ENCODE data around the gene GZMA. TPM values are rescaled to one million over a fixed set of nuclear protein-coding genes. Genes with fewer than 3 reads are reported as not detected.
"Not testable (repeated sequence)": the region's sequence is repeated elsewhere in the genome, so short reads cannot be mapped to it uniquely, and the experiment has no call there.

GZMA gene
- polyA plus RNA-seq, 6 donors from 2014 or later = 0.80 to 5.0 (median 2.6) TPM

- Mint-ChIP-seq H3K4me3 (no peak overlapping the region), H3K27ac (no peak overlapping the region), H3K4me1 (no peaks in the 10 kb centered on the region), H3K36me3 (no peaks in the 10 kb centered on the region), H3K9me3 (peaks cover 0 to 21% (median 4%) of the 10 kb centered on the region in 7 donors), H3K27me3 (no peaks in the 10 kb centered on the region)
- no peak for ATAC-seq (ENCODE audit: low read depth in 2 of 2)
- DNase-seq = no peak
Measured at GRCh38 chr5:55096182-55096581, 6.3 kb upstream of the GZMA start.

- Mint-ChIP-seq H3K27ac (no peak overlapping the region), H3K9me3 (peaks cover 0 to 14% (median 4%) of the 10 kb centered on the region in 7 donors), H3K4me1 (peaks cover 0 to 5% (median 3%) of the 10 kb centered on the region in 3 donors), H3K27me3 (no peaks in the 10 kb centered on the region), H3K36me3 (no peaks in the 10 kb centered on the region), H3K4me3 (no peak overlapping the region)
- DNase-seq (no peak), ATAC-seq (ENCODE audit: low read depth in 2 of 2) (no peak)
Measured at GRCh38 chr5:55096861-55097260, 5.6 kb upstream of the GZMA start.

GRCh38 chr5:55101148-55101547 lies 1.3 kb upstream of the GZMA start:
- ATAC-seq (ENCODE audit: low read depth in 2 of 2); DNase-seq; H3K4me3 Mint-ChIP-seq; H3K36me3 Mint-ChIP-seq; H3K27me3 Mint-ChIP-seq; H3K27ac Mint-ChIP-seq: not testable (repeated sequence)
- Mint-ChIP-seq H3K9me3 (peaks cover 0 to 13% (median 4%) of the 10 kb centered on the region in 7 donors), H3K4me1 (peaks cover 6 to 15% (median 13%) of the 10 kb centered on the region in 3 donors)

- ATAC-seq (ENCODE audit: low read depth in 2 of 2) (no peak), DNase-seq (no peak)
- Mint-ChIP-seq H3K4me1 (peaks cover 6 to 15% (median 13%) of the 10 kb centered on the region in 3 donors), H3K27ac (peak overlapping the region in 1 of 6 donors; percentile 3), H3K4me3 (peak overlapping the region in 5 of 8 donors; percentile 10 to 71 (median 64)), H3K27me3 (peaks cover 0 to 5% (median 3%) of the 10 kb centered on the region in 3 donors), H3K9me3 (peaks cover 0 to 13% (median 4%) of the 10 kb centered on the region in 7 donors), H3K36me3 (no peaks in the 10 kb centered on the region)
Measured at GRCh38 chr5:55101556-55102276, 730 bp upstream of the GZMA start.

GRCh38 chr5:55104036-55104772 lies 1.8 kb downstream of the GZMA start:
- H3K4me3 Mint-ChIP-seq = no peak overlapping the region
- DNase-seq = no peak
- no peak for ATAC-seq (ENCODE audit: low read depth in 2 of 2)
- peaks cover 0 to 8% (median 2%) of the 10 kb centered on the region in 7 donors for H3K9me3 Mint-ChIP-seq
- peaks cover 0 to 7% (median 5%) of the 10 kb centered on the region in 3 donors for H3K27me3 Mint-ChIP-seq
- no peak overlapping the region for H3K27ac Mint-ChIP-seq
- no peaks in the 10 kb centered on the region for H3K36me3 Mint-ChIP-seq
- H3K4me1 Mint-ChIP-seq = peaks cover 6 to 15% (median 13%) of the 10 kb centered on the region in 3 donors

- ATAC-seq (ENCODE audit: low read depth in 2 of 2) = no peak
- peaks cover 0 to 8% (median 2%) of the 10 kb centered on the region in 7 donors for H3K9me3 Mint-ChIP-seq
- DNase-seq = no peak
- peaks cover 0 to 7% (median 5%) of the 10 kb centered on the region in 3 donors for H3K27me3 Mint-ChIP-seq
- H3K4me1 Mint-ChIP-seq = peaks cover 6 to 15% (median 13%) of the 10 kb centered on the region in 3 donors
- no peak overlapping the region for H3K4me3 Mint-ChIP-seq
- no peak overlapping the region for H3K27ac Mint-ChIP-seq
- no peaks in the 10 kb centered on the region for H3K36me3 Mint-ChIP-seq
Measured at GRCh38 chr5:55104946-55105701, 2.7 kb downstream of the GZMA start.

GRCh38 chr5:55105976-55106375 lies 3.5 kb downstream of the GZMA start:
- not testable (repeated sequence) for H3K9me3 Mint-ChIP-seq; H3K27me3 Mint-ChIP-seq; H3K4me3 Mint-ChIP-seq; DNase-seq; H3K36me3 Mint-ChIP-seq; H3K27ac Mint-ChIP-seq; ATAC-seq (ENCODE audit: low read depth in 2 of 2)
- H3K4me1 Mint-ChIP-seq = peaks cover 6 to 15% (median 13%) of the 10 kb centered on the region in 3 donors

GRCh38 chr5:55108661-55109060 lies 6.2 kb downstream of the GZMA start:
- no peaks in the 10 kb centered on the region for H3K36me3 Mint-ChIP-seq
- H3K4me3 Mint-ChIP-seq = no peak overlapping the region
- H3K4me1 Mint-ChIP-seq = no peaks in the 10 kb centered on the region
- no peak overlapping the region for H3K27ac Mint-ChIP-seq
- H3K9me3 Mint-ChIP-seq = peaks cover 0 to 5% (median 0%) of the 10 kb centered on the region in 7 donors
- DNase-seq (no peak), ATAC-seq (ENCODE audit: low read depth in 2 of 2) (no peak)
- H3K27me3 Mint-ChIP-seq = peaks cover 3 to 7% (median 7%) of the 10 kb centered on the region in 3 donors

- no peak for ATAC-seq (ENCODE audit: low read depth in 2 of 2)
Measured at GRCh38 chr5:55110217-55110616, 7.8 kb downstream of the GZMA start.

GRCh38 chr5:55113327-55113726 lies 10.9 kb downstream of the GZMA start:
- no peak for ATAC-seq (ENCODE audit: low read depth in 2 of 2)
- Mint-ChIP-seq H3K4me3 (no peak overlapping the region), H3K9me3 (peaks cover 0 to 5% (median 0%) of the 10 kb centered on the region in 7 donors), H3K4me1 (no peaks in the 10 kb centered on the region), H3K36me3 (no peaks in the 10 kb centered on the region), H3K27ac (no peak overlapping the region), H3K27me3 (peaks cover 0 to 10% (median 8%) of the 10 kb centered on the region in 3 donors)
- DNase-seq = no peak

More at GRCh38 chr5:55110217-55110616, 7.8 kb downstream of the GZMA start:
- Mint-ChIP-seq H3K4me3 (no peak overlapping the region), H3K27me3 (peaks cover 0 to 12% (median 10%) of the 10 kb centered on the region in 3 donors), H3K27ac (no peak overlapping the region), H3K36me3 (no peaks in the 10 kb centered on the region), H3K4me1 (no peaks in the 10 kb centered on the region), H3K9me3 (peaks cover 0 to 5% (median 0%) of the 10 kb centered on the region in 7 donors)
- DNase-seq = no peak

GRCh38 chr5:55114061-55114460 lies 11.6 kb downstream of the GZMA start:
- DNase-seq (no peak), ATAC-seq (ENCODE audit: low read depth in 2 of 2) (no peak)
- Mint-ChIP-seq H3K4me1 (no peaks in the 10 kb centered on the region), H3K27me3 (peaks cover 0 to 10% (median 8%) of the 10 kb centered on the region in 3 donors), H3K4me3 (no peak overlapping the region), H3K9me3 (peaks cover 0 to 5% (median 0%) of the 10 kb centered on the region in 7 donors), H3K27ac (no peak overlapping the region), H3K36me3 (no peaks in the 10 kb centered on the region)

GRCh38 chr5:55123365-55123764 lies 20.9 kb downstream of the GZMA start:
- DNase-seq (no peak), ATAC-seq (ENCODE audit: low read depth in 2 of 2) (no peak)
- H3K4me1 Mint-ChIP-seq = no peaks in the 10 kb centered on the region
- no peaks in the 10 kb centered on the region for H3K36me3 Mint-ChIP-seq
- H3K27ac Mint-ChIP-seq = no peak overlapping the region
- peaks cover 0 to 1% (median 0%) of the 10 kb centered on the region in 7 donors for H3K9me3 Mint-ChIP-seq
- H3K4me3 Mint-ChIP-seq = no peak overlapping the region
- peaks cover 0 to 3% (median 0%) of the 10 kb centered on the region in 3 donors for H3K27me3 Mint-ChIP-seq

GRCh38 chr5:55134053-55134722 lies 31.7 kb downstream of the GZMA start:
- Mint-ChIP-seq H3K36me3 (peaks cover 0 to 5% of the 10 kb centered on the region in 2 donors), H3K4me1 (no peaks in the 10 kb centered on the region), H3K4me3 (no peak overlapping the region), H3K9me3 (peaks cover 0 to 25% (median 11%) of the 10 kb centered on the region in 7 donors), H3K27me3 (peaks cover 4 to 26% (median 6%) of the 10 kb centered on the region in 3 donors), H3K27ac (no peak overlapping the region)
- ATAC-seq (ENCODE audit: low read depth in 2 of 2) = no peak
- no peak for DNase-seq
